ENCODE results near the gene PRIM2. TPM values are rescaled to one million over a fixed set of nuclear protein-coding genes. Genes with fewer than 3 reads are reported as not detected.
"Not testable (repeated sequence)": the region's sequence is repeated elsewhere in the genome, so short reads cannot be mapped to it uniquely, and the experiment has no call there.

PRIM2 gene
- total RNA-seq, 1 experiment from 2014 or later: 96.5 TPM

DNA sequence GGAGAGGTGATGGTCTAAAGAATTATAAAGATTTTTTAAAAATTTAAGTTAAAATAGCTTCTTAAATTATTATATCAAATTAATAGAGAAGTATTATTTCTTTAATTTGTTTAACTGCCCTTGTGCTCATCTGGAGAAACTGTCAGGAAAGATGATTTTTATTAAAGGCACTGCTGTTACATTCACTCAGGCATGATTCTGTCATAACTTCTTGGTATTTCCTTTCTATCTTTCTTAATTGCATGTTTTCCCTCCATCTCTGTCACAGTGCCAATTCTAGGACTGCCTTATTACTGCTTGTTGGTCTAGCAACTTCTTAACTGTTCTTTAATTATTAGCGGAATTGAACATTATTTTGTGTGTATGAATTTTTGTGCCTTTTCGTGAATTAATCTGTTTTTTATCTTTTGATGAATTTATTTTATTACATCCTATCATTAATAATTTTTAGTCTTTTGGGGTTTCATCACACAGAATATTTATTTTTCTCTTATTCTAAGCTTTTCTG, 47.7 kb downstream of the PRIM2 start:
- DNase-seq (ENCODE audit: low read depth): peak; percentile 32

DNA sequence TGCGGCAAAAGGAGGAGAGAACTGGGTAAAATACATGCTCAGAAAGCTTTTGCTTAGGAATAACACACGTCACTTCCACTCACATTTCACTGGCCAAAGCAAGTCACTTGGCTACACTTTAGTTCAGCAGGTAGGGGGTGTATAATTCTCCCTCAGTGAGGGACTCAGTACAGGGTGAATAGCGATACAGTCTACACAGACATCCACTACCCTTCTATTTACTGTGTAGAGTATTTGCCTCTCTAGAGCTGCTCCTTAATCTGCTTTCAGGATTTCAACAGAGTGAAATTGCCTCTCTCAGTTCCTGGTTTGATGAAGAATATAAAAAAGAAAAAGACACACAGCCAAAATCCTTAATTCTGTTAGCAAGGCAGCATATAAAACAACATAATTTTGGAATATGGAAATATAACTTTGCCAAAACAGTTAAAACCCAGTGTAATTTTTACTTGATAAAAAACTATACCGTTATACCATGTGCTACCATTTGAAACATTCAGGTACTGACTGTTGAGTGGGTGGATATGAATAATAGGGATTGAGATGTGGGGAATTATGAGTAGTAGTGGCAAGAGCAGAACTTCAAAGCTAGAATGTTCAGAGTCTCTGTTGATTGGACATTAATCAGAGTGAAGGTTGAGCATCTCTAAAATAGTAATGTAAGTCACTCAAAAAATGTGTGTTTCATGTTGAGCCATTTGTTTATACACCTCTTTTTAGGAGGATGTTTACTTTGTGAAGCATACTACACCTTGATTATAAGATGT, 51.7 kb downstream of the PRIM2 start:
- not testable (repeated sequence) for DNase-seq (ENCODE audit: low read depth)

DNA sequence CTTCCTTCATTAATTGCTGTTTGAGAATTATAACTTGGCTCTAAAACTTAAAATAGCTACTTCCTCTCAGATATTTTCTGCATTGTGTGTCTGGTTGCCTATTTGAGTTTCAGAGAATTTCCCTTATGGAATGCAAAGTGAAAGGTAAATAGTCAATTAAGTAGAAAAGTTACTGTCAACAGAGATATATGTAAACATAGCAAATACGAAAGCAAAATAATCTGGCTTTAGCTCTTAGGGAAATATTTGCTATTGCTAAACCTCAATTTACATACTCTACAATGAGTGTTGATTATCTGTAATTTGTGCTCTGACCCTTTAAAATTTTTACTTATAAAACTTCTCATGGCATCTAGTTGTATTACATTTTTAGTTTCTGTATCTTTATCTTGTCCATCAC, 54.3 kb downstream of the PRIM2 start:
- not testable (repeated sequence) for DNase-seq (ENCODE audit: low read depth)

DNA sequence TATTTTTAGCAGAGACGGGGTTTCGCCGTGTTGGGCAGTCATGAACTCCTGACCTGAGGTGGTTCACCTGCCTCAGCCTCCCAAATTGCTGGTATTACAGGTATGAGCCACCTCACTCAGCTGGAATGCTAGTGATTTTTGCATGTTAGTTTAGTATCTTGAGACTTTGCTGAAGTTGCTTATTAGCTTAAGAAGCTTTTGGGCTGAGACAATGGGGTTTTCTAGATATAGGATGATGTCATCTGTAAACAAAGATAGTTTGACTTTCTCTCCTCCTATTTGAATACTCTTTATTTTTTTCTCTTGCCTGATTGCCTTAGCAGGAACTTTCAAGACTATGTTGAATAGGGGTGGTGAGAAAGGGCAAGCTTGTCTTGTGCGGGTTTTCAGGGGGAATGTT, 57.3 kb downstream of the PRIM2 start:
- DNase-seq (ENCODE audit: low read depth): peak; percentile 55

DNA sequence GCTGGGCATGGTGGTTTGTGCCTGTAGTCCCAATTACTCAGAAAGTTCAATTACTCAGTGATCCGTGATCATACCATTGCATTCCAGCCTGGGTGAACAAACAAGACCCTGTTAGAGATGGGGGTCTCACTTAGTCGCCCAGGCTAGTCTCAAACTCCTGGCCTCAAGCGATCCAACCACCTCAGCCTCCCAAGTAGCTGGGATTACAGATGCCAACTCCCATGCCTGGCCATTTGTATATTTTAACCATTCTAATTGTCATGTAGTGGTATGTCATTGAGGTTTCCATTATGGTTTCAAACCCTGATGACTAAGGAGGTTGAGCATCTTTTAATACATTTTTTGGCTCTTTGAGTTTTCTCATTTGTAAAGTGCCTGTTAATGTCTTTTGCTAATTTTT, 58.7 kb downstream of the PRIM2 start:
- DNase-seq (ENCODE audit: low read depth): peak; percentile 73

DNA sequence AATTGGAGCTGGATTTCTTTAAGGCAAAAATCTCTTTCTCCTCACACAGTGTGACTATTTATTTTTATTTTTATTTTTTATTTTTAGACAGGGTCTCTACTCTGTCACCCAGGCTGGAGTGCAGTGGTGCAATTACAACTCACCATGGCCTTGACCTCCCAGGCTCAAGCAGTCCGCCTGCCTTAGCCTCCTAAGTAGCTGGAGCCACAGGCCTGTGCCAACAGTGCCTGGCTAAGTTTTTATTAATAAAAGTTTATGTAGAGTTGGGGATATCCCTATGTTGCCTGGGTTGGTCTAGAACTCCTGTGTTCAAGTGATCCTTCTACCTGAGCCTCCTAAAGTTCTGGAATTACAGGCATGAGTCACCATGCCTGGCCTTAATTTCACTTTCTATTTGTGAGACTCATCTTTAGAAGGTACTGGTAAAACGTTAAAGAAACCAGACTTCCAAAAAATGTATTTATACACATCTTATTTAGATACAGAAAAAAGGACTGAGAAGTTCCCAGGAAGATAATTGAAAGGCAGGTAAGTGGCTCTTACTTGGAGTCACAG, 71.7 kb downstream of the PRIM2 start:
- peak; percentile 41 for DNase-seq (ENCODE audit: low read depth)

GRCh38 chr6:57390818-57391217, 73.4 kb downstream of the PRIM2 start:
- DNase-seq (ENCODE audit: low read depth): not testable (repeated sequence)

DNA sequence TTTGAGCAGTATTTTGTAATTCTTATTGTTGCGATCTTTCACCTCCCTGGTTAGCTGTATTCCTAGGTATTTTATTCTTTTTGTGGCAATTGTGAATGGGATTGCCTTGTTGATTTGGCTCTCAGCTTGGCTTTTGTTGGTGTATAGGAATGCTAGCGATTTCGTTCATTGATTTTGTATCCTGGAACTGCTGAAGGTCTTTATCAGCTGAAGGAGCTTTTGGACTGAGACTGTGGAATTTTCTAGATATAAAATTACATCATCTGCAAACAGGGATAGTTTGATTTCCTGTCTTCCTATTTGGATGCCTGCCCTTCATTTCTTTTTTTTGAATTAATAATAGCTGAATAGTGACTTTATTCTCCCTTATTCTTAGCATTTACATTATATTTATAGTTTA, 74.6 kb downstream of the PRIM2 start:
- not testable (repeated sequence) for DNase-seq (ENCODE audit: low read depth)

DNA sequence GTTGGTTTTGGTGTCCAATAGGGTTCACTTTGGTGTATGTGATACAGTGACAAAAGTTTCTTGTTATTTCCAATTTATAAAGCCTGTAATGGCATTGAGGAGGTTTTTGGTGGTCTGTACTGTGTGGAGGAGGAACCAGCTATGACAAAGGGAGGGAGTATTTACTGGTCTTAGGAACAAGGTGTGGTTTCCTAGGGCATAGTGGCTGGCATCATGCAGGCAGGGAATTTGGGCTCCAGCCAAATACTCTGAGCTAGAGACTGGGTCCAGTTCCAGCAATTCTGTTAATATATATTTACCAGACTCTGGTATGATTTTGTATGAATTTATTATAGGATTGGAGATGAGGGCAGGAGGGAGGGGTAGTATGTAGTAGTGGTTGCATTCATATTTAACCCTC, 101.9 kb downstream of the PRIM2 start:
- peak; percentile 61 for DNase-seq (ENCODE audit: low read depth)

GRCh38 chr6:57421503-57421902, 104.1 kb downstream of the PRIM2 start:
- no peak for DNase-seq (ENCODE audit: low read depth)

DNA sequence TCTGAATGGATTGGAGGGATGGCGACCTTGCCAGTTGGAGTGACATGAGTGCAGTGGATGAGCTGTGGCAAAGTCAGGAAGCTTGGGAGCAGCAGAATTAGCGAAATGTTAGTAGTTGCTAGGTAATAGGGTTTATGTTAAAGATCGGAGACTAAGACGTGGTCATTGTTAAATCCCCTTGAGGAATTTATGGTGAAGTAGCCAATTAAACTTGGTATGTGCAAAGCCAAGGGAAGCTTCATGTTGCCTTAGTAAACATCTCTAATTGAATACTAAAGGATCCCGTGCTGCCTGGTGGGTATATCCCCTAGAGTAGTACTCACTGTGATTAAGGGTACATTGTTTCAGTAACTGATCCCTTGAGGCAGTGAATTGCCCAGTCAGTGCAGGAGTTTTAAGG, 106.0 kb downstream of the PRIM2 start:
- peak; percentile 42 for DNase-seq (ENCODE audit: low read depth)

DNA sequence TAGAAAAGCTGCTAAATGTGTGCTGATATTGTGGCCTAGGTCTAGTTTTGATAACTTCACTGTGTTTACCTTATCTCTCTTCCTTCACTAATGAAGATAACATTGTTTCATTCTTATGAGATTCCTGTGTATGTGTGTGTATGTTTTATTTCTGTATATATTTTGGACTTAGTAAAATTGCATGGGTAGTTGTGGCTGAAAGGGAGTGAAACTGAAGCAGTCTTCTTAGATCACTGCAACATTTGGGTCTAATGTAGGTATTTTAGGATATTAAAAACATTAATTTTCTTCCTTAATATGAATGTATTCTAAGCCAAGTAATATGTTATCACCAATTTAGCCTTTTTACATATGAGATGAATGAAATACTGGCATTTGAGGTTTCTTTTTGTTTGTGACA, 114.3 kb downstream of the PRIM2 start:
- DNase-seq (ENCODE audit: low read depth): not testable (repeated sequence)

DNA sequence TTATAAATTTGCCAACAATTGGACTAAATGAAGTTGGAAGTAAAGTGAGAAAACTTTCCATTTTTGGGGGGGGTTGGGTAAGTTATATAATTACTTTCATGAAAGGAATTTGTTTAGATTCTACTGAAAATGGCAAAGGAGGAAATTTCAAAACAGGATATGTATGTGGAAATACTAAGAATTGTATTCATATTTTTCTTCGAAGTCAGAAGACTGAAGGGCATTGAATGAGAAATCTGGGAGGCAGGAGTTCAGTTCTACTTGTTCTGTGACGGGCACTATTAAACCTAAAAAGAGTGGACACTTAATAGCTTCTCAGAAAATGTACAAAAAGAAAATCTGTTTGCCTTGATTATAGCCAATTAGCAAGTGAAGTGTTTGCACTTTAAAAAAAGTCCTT, 114.7 kb downstream of the PRIM2 start:
- DNase-seq (ENCODE audit: low read depth): peak; percentile 46

- DNase-seq (ENCODE audit: low read depth): no peak
Measured at GRCh38 chr6:57432919-57433684, 115.7 kb downstream of the PRIM2 start.

GRCh38 chr6:57433790-57434189, 116.4 kb downstream of the PRIM2 start:
- not testable (repeated sequence) for DNase-seq (ENCODE audit: low read depth)

DNA sequence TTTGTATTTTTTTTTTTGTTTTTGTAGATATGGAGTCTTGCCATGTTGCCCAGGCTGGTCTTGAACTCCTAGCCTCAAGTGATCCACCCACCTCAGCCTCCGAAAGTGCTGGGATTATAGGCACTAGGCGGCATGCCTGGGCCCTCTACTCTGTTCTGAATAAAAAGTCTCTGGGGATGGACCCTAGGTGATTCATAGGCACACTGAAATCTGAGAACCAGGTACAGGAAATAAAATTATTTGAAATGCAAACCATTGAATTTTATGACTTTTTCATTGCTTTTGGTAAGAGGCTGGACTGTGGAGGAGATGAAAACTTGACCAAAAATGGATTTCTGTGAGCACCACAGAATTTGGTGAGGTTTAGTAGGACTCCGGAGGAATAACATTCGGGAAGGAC, 117.5 kb downstream of the PRIM2 start:
- DNase-seq (ENCODE audit: low read depth): peak; percentile 24

DNA sequence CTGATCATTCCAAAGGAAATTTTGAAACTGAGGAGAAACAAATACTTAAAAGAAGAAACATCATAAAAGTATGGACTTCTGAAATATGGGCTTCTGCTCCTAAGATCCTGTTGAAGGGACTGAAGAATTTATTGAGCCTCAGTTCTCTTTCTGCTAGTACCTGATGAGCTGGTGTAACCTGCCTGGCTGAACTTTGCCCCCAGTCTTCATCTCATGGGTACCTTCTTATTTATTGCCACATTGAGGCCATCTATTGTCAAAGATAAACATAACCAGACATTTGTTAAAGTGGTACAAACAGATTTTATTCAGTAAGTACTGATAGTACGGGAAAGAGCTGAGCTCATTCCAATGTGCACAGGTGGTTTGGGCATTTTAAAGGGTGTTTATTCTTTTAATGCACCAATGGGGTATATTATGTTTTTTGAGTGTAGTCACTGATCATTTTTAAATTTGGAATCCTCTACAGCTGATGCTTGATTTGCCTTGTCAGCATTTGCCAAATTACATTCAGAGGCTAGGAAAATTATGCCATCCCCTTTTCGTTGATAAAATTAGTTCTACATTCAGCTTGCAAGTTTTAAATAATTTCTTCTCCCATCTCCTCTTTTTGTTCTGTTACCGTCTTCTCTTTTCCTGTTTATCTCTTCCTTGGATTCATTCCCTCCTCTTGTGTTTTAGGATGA, 118.2 kb downstream of the PRIM2 start:
- DNase-seq (ENCODE audit: low read depth): no peak

DNA sequence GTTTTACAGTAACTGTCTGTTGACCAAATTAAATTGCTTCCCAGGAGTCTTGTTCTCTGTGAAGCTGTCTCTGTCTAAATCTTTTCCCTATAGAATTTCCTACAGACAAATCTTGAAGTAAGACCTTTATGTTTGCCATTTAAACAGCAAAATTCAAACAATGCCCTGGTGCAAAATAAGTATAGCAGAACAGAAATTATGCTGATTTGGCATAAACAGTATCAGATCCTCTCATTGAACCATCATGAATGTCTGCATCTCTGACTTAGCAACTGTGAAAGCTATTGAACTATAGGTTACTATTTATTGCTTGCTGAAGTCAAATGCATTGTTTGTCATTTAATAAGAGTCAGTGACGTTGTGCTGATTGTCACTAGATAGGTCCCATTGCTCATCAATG, 123.3 kb downstream of the PRIM2 start:
- not testable (repeated sequence) for DNase-seq (ENCODE audit: low read depth)

DNA sequence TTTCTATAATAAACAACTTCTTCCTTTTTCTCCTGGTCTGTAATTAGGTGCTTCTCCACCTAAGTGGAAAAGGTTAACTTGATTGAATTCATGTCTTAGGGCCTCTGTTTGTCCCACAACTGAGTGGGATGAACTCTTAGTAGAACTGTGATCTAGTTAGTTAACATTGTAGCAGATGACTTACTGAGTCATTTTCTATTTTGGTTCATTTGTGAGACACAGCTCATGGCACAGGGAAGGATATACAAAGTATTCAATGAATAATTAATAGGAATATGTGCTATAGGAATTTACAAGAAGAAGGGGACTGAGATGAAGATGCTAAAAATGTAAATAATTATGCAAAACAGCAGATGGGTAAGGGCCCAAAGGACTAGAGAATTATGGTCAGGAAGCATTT, 124.7 kb downstream of the PRIM2 start:
- DNase-seq (ENCODE audit: low read depth): not testable (repeated sequence)

- DNase-seq (ENCODE audit: low read depth): not testable (repeated sequence)
Measured at GRCh38 chr6:57443181-57443580, 125.8 kb downstream of the PRIM2 start.

DNA sequence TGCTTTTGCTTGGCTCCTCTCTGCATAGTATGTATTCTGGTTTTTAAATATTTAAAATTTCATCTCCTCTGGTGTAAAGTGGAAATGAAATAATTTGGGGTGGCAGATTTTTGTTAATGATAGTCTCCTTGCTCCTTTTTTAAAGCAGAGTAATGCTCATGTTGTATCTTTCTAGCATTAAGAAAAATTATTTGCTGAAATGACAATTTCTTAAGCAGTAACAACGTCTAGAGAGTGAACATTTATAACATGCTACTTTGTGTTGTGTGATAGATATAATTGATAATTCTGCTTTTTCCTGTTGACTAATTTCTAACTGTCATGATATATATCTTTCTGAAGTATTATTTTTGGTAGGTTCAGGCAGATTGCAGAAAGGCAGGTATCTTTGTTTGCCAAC, 127.4 kb downstream of the PRIM2 start:
- not testable (repeated sequence) for DNase-seq (ENCODE audit: low read depth)

- DNase-seq (ENCODE audit: low read depth): not testable (repeated sequence)
Measured at GRCh38 chr6:57445379-57445778, 127.9 kb downstream of the PRIM2 start.
